ENCODE results near the gene SNAP47.

Gene SNAP47

DNA sequence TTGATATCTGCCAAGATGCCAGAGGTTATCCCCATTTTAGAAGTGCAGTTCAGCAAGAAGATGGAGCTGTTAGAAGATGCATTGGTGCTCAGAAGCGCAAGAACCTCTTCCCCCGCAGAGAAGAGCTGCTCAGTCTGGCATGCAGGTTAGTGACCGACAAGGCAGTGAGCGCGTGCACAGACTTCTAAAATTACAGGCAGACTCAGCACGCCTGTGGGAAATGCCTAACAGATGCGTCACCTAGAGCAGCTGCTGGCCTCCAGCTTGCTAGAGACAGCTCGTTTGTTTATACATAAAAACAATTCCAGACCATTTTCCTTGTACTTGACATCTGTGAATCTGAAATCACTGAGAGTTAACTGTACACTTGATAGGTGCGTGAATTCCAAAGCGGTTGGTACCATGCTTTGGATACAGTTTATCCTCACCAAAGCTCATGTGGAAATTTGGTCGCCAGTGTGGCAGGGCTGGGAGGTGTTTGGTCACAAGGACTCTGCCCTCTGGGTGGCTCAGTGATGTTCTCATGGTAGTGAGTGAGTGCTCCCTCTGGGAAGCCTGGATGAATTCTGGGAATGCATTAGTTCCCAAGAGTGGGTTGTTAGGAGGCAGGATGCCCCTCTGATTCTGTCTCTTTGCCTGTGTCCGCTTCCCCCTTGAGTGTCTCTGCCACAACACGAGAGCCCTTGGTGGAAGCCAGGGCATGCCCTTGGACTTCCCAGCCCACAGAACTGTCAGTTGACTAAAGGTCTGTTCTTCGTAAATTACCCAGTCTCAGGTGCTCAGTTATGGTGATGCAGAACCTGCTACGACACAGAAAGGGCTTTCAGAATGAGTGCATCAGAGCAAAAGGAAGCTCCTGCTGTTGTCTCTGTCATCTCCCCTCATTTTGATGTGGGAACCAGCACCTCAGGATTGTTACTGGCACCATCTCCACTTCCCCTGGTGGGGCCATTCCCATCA lies 24.4 kb downstream of the SNAP47 start:
- peak; percentile 86 to 96 for DNase-seq (ENCODE audit: low read depth in 2 of 2)
- no peak for TF ChIP-seq CTCF (IDR thresholded peaks at IDR 0.05; ENCODE audit: low read depth, low read length)
- H3K4me3 ChIP-seq (replicated peaks in 1 of 2; ENCODE audit: low read depth in 2 of 2, low read length in 2 of 2), result no peak overlapping the region

- no peak for TF ChIP-seq CTCF (IDR thresholded peaks at IDR 0.05; ENCODE audit: low read depth, low read length)
Measured at GRCh38 chr1:227760377-227760776, 25.1 kb downstream of the SNAP47 start.

GRCh38 chr1:227761621-227762230 lies 26.5 kb downstream of the SNAP47 start:
- no peak for TF ChIP-seq CTCF (IDR thresholded peaks at IDR 0.05; ENCODE audit: low read depth, low read length)
- DNase-seq (ENCODE audit: low read depth in 2 of 2), result no peak
- no peak overlapping the region for H3K4me3 ChIP-seq (replicated peaks in 1 of 2; ENCODE audit: low read depth in 2 of 2, low read length in 2 of 2)

More at GRCh38 chr1:227760377-227760776, 25.1 kb downstream of the SNAP47 start:
- DNase-seq (ENCODE audit: low read depth in 2 of 2), result no peak
- no peak overlapping the region for H3K4me3 ChIP-seq (replicated peaks in 1 of 2; ENCODE audit: low read depth in 2 of 2, low read length in 2 of 2)

DNA sequence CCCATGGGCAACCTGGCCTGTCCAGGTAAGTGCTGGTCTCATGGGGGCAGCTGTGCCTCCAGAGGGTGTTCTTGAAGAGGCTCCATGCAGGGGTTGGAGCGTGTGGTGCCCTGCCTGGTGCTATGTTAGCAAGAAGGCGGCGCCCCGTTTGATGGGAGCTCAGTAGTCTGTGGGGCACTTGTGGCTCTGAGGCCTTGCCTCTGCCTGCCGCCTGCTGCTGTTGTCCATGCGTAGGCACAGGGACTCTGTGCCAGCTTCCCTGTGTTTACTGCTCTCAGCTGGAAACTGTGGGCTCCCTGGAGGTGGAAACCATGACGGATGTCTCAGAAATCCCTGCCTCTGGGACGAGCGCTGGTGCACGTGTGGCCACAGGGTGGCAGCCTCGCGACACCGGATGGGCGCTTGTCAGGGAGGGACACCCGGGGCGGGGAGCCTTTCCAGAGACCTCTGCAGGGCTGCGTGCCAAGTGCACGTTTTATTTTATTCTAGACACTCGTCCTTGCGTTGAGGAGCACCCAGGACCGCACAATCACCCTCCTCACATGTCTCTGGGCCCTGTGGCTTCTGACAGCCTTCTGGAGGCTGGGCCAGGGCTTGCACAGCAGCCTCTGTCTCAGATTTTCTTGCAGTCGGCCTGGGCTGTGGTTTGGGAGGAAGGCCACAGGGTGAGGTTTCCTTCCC lies 27.1 kb downstream of the SNAP47 start:
- H3K4me3 ChIP-seq (replicated peaks in 1 of 2; ENCODE audit: low read depth in 2 of 2, low read length in 2 of 2), result no peak overlapping the region
- peak; percentile 78 to 81 for DNase-seq (ENCODE audit: low read depth in 2 of 2)
- TF ChIP-seq CTCF (IDR thresholded peaks at IDR 0.05; ENCODE audit: low read depth, low read length), result peak; percentile 79

DNA sequence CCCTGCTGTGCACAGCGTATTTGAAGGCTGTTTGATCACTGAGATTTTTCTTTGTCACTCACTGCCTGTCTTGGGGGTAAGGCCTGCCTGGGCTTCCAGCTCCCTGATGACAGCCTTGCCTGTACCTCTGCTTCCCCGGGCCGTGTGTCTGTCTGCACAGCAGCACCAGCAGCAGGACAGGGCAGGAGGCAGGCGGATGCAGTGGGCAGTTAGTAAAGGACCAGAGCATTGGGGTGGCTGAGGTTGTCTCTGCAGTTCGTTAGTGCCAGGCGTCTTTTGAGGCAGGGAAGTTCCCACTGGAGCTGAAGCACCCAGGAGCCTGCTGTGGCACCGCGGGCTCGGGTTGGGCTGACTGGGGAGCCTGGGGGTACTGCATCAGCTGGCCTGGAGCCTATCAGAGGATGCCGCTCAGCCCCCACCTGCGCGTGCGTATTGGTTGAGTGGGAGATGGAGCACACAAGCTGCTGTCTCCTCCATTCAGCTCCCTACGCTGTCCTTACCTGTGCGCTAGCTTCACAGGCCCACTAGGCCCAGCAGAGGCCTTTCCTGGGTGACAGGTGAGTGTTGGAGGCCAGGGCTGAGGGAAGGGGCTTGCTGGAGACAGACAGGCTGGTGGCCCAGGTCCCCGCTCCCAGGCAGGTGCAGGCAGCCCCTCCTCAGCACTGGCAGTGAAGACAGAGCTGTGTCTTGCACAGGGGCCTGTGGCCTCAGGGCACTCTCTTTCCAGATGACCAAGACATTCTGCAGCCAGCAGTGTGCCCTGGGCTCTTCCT lies 28.2 kb downstream of the SNAP47 start:
- TF ChIP-seq CTCF (IDR thresholded peaks at IDR 0.05; ENCODE audit: low read depth, low read length), result no peak
- no peak overlapping the region for H3K4me3 ChIP-seq (replicated peaks in 1 of 2; ENCODE audit: low read depth in 2 of 2, low read length in 2 of 2)

DNA sequence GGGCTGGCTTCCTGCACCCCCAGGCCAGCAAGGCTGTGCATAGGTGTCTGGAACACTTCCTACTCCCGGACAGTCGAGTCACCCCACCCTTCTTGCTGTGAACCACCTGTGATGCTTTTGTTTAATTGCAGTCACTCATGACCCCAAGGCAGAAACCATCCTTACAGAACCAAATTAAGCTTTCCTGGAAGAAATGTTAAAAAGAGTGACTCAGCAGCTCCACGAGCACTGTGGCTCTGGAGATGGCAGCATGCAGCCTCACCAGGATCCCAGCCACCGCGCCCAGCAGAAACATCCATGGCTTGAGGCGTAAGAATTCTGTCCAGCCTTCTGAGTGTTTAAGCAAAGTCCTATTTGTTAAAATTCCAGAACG lies 28.8 kb downstream of the SNAP47 start:
- no peak overlapping the region for H3K4me3 ChIP-seq (replicated peaks in 1 of 2; ENCODE audit: low read depth in 2 of 2, low read length in 2 of 2)
- no peak for DNase-seq (ENCODE audit: low read depth in 2 of 2)
- TF ChIP-seq CTCF (IDR thresholded peaks at IDR 0.05; ENCODE audit: low read depth, low read length), result no peak

More for the DNA sequence above, 28.2 kb downstream of the SNAP47 start:
- DNase-seq (ENCODE audit: low read depth in 2 of 2), result no peak
